CD4-positive, CD25-positive, alpha-beta regulatory T cell (primary cell): Measurements from ENCODE around the gene OR4E1. TPM values are rescaled to one million over a fixed set of nuclear protein-coding genes. Genes with fewer than 3 reads are reported as not detected.

Experiments used
- ATAC-seq, 2 donors: fragments of 150-1000 bp; cut with Tn5 transposase; one replicate each; pipeline ENCODE4 v1.10.0; 2021; ENCODE audit warnings: low read depth in 2 of 2, moderate number of reproducible peaks in 2 of 2, moderate library complexity in 1 of 2
- DNase-seq, 3 donors: peaks; one replicate each; pipeline versions ENCODE4 v3.0.0 to v3.0.0-alpha.2; 2012 to 2022; ENCODE audit warnings: mixed read lengths in 1 of 3
- H3K27ac ChIP-seq: one replicate; pipeline ENCODE4 v1.7.0; 2013; ENCODE audit warnings: mild to moderate bottlenecking, low read length; ENCODE audit not compliant: insufficient read depth, poor library complexity, severe bottlenecking
- H3K27me3 ChIP-seq: one replicate; pipeline ENCODE4 v1.7.0; 2013; ENCODE audit warnings: low read length; ENCODE audit not compliant: control insufficient read depth, insufficient read depth
- H3K36me3 ChIP-seq: one replicate; pipeline ENCODE4 v1.7.0; 2013; ENCODE audit warnings: mild to moderate bottlenecking, low read length, moderate library complexity; ENCODE audit not compliant: control insufficient read depth, insufficient read depth
- H3K4me1 ChIP-seq: 2 replicates; pipeline ENCODE4 v1.7.0; 2013; ENCODE audit warnings: mild to moderate bottlenecking, low read length; ENCODE audit not compliant: insufficient read depth, control insufficient read depth, poor library complexity, severe bottlenecking
- H3K4me3 ChIP-seq: one replicate; pipeline ENCODE4 v1.7.0; 2013; ENCODE audit warnings: low read depth, mild to moderate bottlenecking, low read length, moderate library complexity
- H3K9me3 ChIP-seq, 2 experiments: 1 replicate in 1 of 2; 2 replicates in 1 of 2; pipeline ENCODE4 v1.7.0; 2013; ENCODE audit warnings: low read length in 2 of 2, mild to moderate bottlenecking in 1 of 2, moderate library complexity in 1 of 2; ENCODE audit not compliant: control insufficient read depth in 2 of 2
- H3K27ac Mint-ChIP-seq, 3 donors: one replicate each; pipeline ENCODE4 v1.8.0; 2020 to 2022; ENCODE audit warnings: mild to moderate bottlenecking in 3 of 3, mixed read lengths in 3 of 3, moderate library complexity in 2 of 3
- H3K27me3 Mint-ChIP-seq: one replicate; pipeline ENCODE4 v1.8.0; 2022; ENCODE audit warnings: mild to moderate bottlenecking, mixed read lengths
- H3K36me3 Mint-ChIP-seq: one replicate; pipeline ENCODE4 v1.8.0; 2020; ENCODE audit warnings: mixed read lengths
- H3K4me1 Mint-ChIP-seq, 4 donors: one replicate each; pipeline ENCODE4 v1.8.0; 2020 to 2022; ENCODE audit warnings: mixed read lengths in 4 of 4, mild to moderate bottlenecking in 1 of 4
- H3K4me3 Mint-ChIP-seq, 4 donors: one replicate each; pipeline ENCODE4 v1.8.0; 2020 to 2022; ENCODE audit warnings: mild to moderate bottlenecking in 4 of 4, mixed read lengths in 4 of 4, moderate library complexity in 3 of 4
- H3K9me3 Mint-ChIP-seq, 7 donors: one replicate each; pipeline ENCODE4 v1.8.0; 2020 to 2022; ENCODE audit warnings: mixed read lengths in 7 of 7, mild to moderate bottlenecking in 3 of 7, moderate library complexity in 2 of 7
- polyA plus RNA-seq, 4 donors: library from polyadenylated mRNA; unstranded; fragments of 300-500 nt; fragmentation: Illumina TruSeq; gene quantifications; one replicate each; pipeline ENCODE4 v1.2.3, GENCODE V29; 2021
- total RNA-seq: library from RNA; stranded (reverse); gene quantifications from one replicate; pipeline ENCODE4 v1.2.3, GENCODE V29; 2022

The OR4E1 gene
- total and polyA plus RNA-seq, 5 donors from 2014 or later: 0.18 TPM; not detected in 4

- no peaks in the 10 kb centered on the region for H3K4me1 ChIP-seq
- Mint-ChIP-seq H3K4me3 (no peak overlapping the region), H3K27ac (no peak overlapping the region), H3K4me1 (no peaks in the 10 kb centered on the region), H3K9me3 (peaks cover 0 to 6% (median 2%) of the 10 kb centered on the region in 7 donors), H3K36me3 (no peaks in the 10 kb centered on the region), H3K27me3 (peaks cover 59% of the 10 kb centered on the region)
- DNase-seq (no peak), ATAC-seq (no peak)
- H3K36me3 ChIP-seq: no peaks in the 10 kb centered on the region
- H3K4me3 ChIP-seq: no peak overlapping the region
- peaks cover 4 to 9% of the 10 kb centered on the region in 2 experiments for H3K9me3 ChIP-seq
- H3K27ac ChIP-seq: no peak overlapping the region
- H3K27me3 ChIP-seq: peaks cover 15% of the 10 kb centered on the region
These were observed 6.5 kb upstream of the OR4E1 start for GRCh38 chr14:21680072-21680471.

GRCh38 chr14:21675566-21675965 is 1.9 kb upstream of the OR4E1 start:
- Histone ChIP-seq H3K27ac (no peak overlapping the region), H3K4me3 (no peak overlapping the region), H3K27me3 (peaks cover 5% of the 10 kb centered on the region), H3K9me3 (peaks cover 4 to 13% of the 10 kb centered on the region in 2 experiments), H3K4me1 (no peaks in the 10 kb centered on the region), H3K36me3 (no peaks in the 10 kb centered on the region)
- no peak overlapping the region for H3K4me3 Mint-ChIP-seq
- no peak overlapping the region for H3K27ac Mint-ChIP-seq
- DNase-seq (no peak), ATAC-seq (no peak)
- H3K9me3 Mint-ChIP-seq: peaks cover 0 to 11% (median 2%) of the 10 kb centered on the region in 7 donors
- H3K4me1 Mint-ChIP-seq: no peaks in the 10 kb centered on the region
- peaks cover 54% of the 10 kb centered on the region for H3K27me3 Mint-ChIP-seq
- H3K36me3 Mint-ChIP-seq: no peaks in the 10 kb centered on the region

- Histone ChIP-seq H3K27ac (no peak overlapping the region), H3K27me3 (peaks cover 14% of the 10 kb centered on the region), H3K4me3 (no peak overlapping the region), H3K36me3 (no peaks in the 10 kb centered on the region), H3K9me3 (peaks cover 4 to 13% of the 10 kb centered on the region in 2 experiments), H3K4me1 (no peaks in the 10 kb centered on the region)
- Mint-ChIP-seq H3K4me1 (no peaks in the 10 kb centered on the region), H3K4me3 (no peak overlapping the region), H3K27ac (no peak overlapping the region), H3K36me3 (no peaks in the 10 kb centered on the region), H3K9me3 (peaks cover 0 to 11% (median 2%) of the 10 kb centered on the region in 7 donors), H3K27me3 (peaks cover 32% of the 10 kb centered on the region)
- DNase-seq: no peak
- ATAC-seq: no peak
These were observed 1.5 kb downstream of the OR4E1 start for GRCh38 chr14:21672116-21672515.

GRCh38 chr14:21671371-21671770 is 2.2 kb downstream of the OR4E1 start:
- H3K9me3 Mint-ChIP-seq: peaks cover 0 to 11% (median 0%) of the 10 kb centered on the region in 7 donors
- ATAC-seq: no peak
- no peaks in the 10 kb centered on the region for H3K4me1 Mint-ChIP-seq
- H3K36me3 ChIP-seq: no peaks in the 10 kb centered on the region
- H3K4me3 Mint-ChIP-seq: no peak overlapping the region
- H3K4me1 ChIP-seq: no peaks in the 10 kb centered on the region
- no peak for DNase-seq
- no peak overlapping the region for H3K27ac ChIP-seq
- no peak overlapping the region for H3K27ac Mint-ChIP-seq
- peaks cover 4 to 13% of the 10 kb centered on the region in 2 experiments for H3K9me3 ChIP-seq
- H3K27me3 Mint-ChIP-seq: peaks cover 25% of the 10 kb centered on the region
- H3K36me3 Mint-ChIP-seq: no peaks in the 10 kb centered on the region
- no peak overlapping the region for H3K4me3 ChIP-seq
- H3K27me3 ChIP-seq: peaks cover 16% of the 10 kb centered on the region

- no peak for DNase-seq
- H3K4me1 ChIP-seq: no peaks in the 10 kb centered on the region
- H3K27me3 ChIP-seq: peaks cover 12% of the 10 kb centered on the region
- H3K9me3 ChIP-seq: no peaks in the 10 kb centered on the region
- no peak overlapping the region for H3K27ac ChIP-seq
- H3K36me3 ChIP-seq: no peaks in the 10 kb centered on the region
- H3K4me3 ChIP-seq: no peak overlapping the region
- ATAC-seq: no peak
- peaks cover 19% of the 10 kb centered on the region for H3K27me3 Mint-ChIP-seq
- H3K36me3 Mint-ChIP-seq: no peaks in the 10 kb centered on the region
- H3K4me3 Mint-ChIP-seq: no peak overlapping the region
- H3K9me3 Mint-ChIP-seq: peaks cover 0 to 3% (median 0%) of the 10 kb centered on the region in 7 donors
- no peak overlapping the region for H3K27ac Mint-ChIP-seq
- H3K4me1 Mint-ChIP-seq: no peaks in the 10 kb centered on the region
These were observed 4.3 kb downstream of the OR4E1 start for GRCh38 chr14:21669284-21669683.

GRCh38 chr14:21668377-21668776 is 5.2 kb downstream of the OR4E1 start:
- ATAC-seq (no peak), DNase-seq (no peak)
- Mint-ChIP-seq H3K27me3 (peaks cover 13% of the 10 kb centered on the region), H3K9me3 (peaks cover 0 to 5% (median 0%) of the 10 kb centered on the region in 7 donors), H3K36me3 (no peaks in the 10 kb centered on the region), H3K4me1 (no peaks in the 10 kb centered on the region), H3K4me3 (no peak overlapping the region), H3K27ac (no peak overlapping the region)
- H3K4me1 ChIP-seq: no peaks in the 10 kb centered on the region
- H3K27ac ChIP-seq: no peak overlapping the region
- no peaks in the 10 kb centered on the region for H3K9me3 ChIP-seq
- H3K27me3 ChIP-seq: peaks cover 12% of the 10 kb centered on the region
- no peak overlapping the region for H3K4me3 ChIP-seq
- H3K36me3 ChIP-seq: no peaks in the 10 kb centered on the region

- peaks cover 19% of the 10 kb centered on the region for H3K27me3 ChIP-seq
- Mint-ChIP-seq H3K9me3 (peaks cover 0 to 1% (median 0%) of the 10 kb centered on the region in 7 donors), H3K27ac (no peak overlapping the region), H3K4me1 (no peaks in the 10 kb centered on the region), H3K36me3 (no peaks in the 10 kb centered on the region), H3K4me3 (no peak overlapping the region), H3K27me3 (peaks cover 12% of the 10 kb centered on the region)
- no peak overlapping the region for H3K27ac ChIP-seq
- no peak overlapping the region for H3K4me3 ChIP-seq
- no peaks in the 10 kb centered on the region for H3K4me1 ChIP-seq
- no peaks in the 10 kb centered on the region for H3K9me3 ChIP-seq
- no peaks in the 10 kb centered on the region for H3K36me3 ChIP-seq
- ATAC-seq (no peak), DNase-seq (no peak)
These were observed 16.6 kb downstream of the OR4E1 start for GRCh38 chr14:21656980-21657379.

GRCh38 chr14:21654215-21654614 is 19.4 kb downstream of the OR4E1 start:
- Mint-ChIP-seq H3K4me3 (no peak overlapping the region), H3K4me1 (no peaks in the 10 kb centered on the region), H3K36me3 (no peaks in the 10 kb centered on the region), H3K27me3 (peaks cover 21% of the 10 kb centered on the region), H3K27ac (no peak overlapping the region), H3K9me3 (peaks cover 0 to 4% (median 0%) of the 10 kb centered on the region in 7 donors)
- Histone ChIP-seq H3K27me3 (peaks cover 21% of the 10 kb centered on the region), H3K4me3 (no peak overlapping the region), H3K9me3 (no peaks in the 10 kb centered on the region), H3K27ac (no peak overlapping the region), H3K36me3 (no peaks in the 10 kb centered on the region), H3K4me1 (no peaks in the 10 kb centered on the region)
- DNase-seq (no peak), ATAC-seq (no peak)
